K562 (cell line): ENCODE data around the gene SYMPK. TPM values are rescaled to one million over a fixed set of nuclear protein-coding genes. Genes with fewer than 3 reads are reported as not detected.

Source experiments
- CXXC5 ChIP-seq: fragments of 250-450 bp; sonication (Bioruptor Pico); IDR thresholded peaks from 2 replicates; pipeline ENCODE4 v1.8.0; 2022; ENCODE audit warnings: inconsistent platforms, mild to moderate bottlenecking, moderate library complexity
- DNMT1 ChIP-seq: fragments of 450-650 bp; IDR thresholded peaks from 2 replicates; pipeline ENCODE4 v1.6.1; 2016; ENCODE audit warnings: antibody characterized with exemption, mild to moderate bottlenecking
- NCOA2 ChIP-seq, 2 experiments: fragments of 450-650 bp; IDR thresholded peaks; 2 replicates each; pipeline ENCODE4 v1.6.1; 2018; ENCODE audit warnings: mild to moderate bottlenecking in 2 of 2, moderate library complexity in 1 of 2; ENCODE audit not compliant: partially characterized antibody in 2 of 2
- NR2C2 ChIP-seq, 2 experiments: fragments of 200-800 bp in 1 of 2; sonication (Bioruptor generic) in 1 of 2; sonication (generic) in 1 of 2; formaldehyde crosslinking in 1 of 2; IDR thresholded peaks; 2 replicates each; pipeline versions ENCODE4 v1.6.1 to v1.8.0; 2016 to 2022; ENCODE audit warnings: mild to moderate bottlenecking in 1 of 2, missing compliant biosample characterization in 1 of 2, missing genetic modification characterization in 1 of 2, missing genetic modification reagents in 1 of 2
- RBBP5 ChIP-seq: fragments of 200-600 bp; sonication (generic); IDR thresholded peaks from 2 replicates; pipeline ENCODE4 v1.6.1; 2012; ENCODE audit warnings: borderline replicate concordance, mild to moderate bottlenecking, low read length, control low read depth, inconsistent platforms; ENCODE audit not compliant: insufficient read depth, poor library complexity, severe bottlenecking
- RUNX1 ChIP-seq: sonication (generic); IDR thresholded peaks from 2 replicates; pipeline ENCODE4 v1.6.1; 2016; ENCODE audit warnings: antibody characterized with exemption, low read depth
- SPI1 ChIP-seq: IDR thresholded peaks from 2 replicates; pipeline ENCODE4 v1.6.1; 2011; ENCODE audit warnings: low read depth, low read length, control low read depth, borderline replicate concordance
- ZKSCAN3 ChIP-seq: fragments of 250-450 bp; sonication (Bioruptor Pico); IDR thresholded peaks from 2 replicates; pipeline ENCODE4 v1.4.0; 2020
- ZNF121 ChIP-seq: sonication (generic); formaldehyde crosslinking; conservative IDR thresholded peaks from 2 replicates; pipeline ENCODE4 v1.8.0; 2022; ENCODE audit warnings: missing genetic modification reagents
- ZNF274 ChIP-seq: IDR thresholded peaks from 2 replicates; pipeline ENCODE4 v1.6.1; 2011; ENCODE audit warnings: low read depth, mild to moderate bottlenecking, low read length, moderate library complexity, borderline replicate concordance
- ZNF717 ChIP-seq: fragments of 250-450 bp; sonication (Bioruptor Pico); IDR thresholded peaks from 2 replicates; pipeline ENCODE4 v1.5.0; 2021
- polyA plus RNA-seq, 8 experiments: library from polyadenylated mRNA; depleted of rRNA in 4 of 8; stranded (reverse) in 5 of 8; unstranded in 3 of 8; fragments of >200 nt; fragmentation: Nextera tagmentation in 2 of 8; fragmentation: Illumina TruSeq in 1 of 8; extraction: Ambion mirVana in 2 of 8; extraction: Trizol in 1 of 8; gene quantifications; 2 replicates each; pipeline versions ENCODE4 v1.2.1 to v1.2.3, GENCODE V29; 2011 to 2014; ENCODE audit warnings: inconsistent platforms in 1 of 8, missing spikeins in 1 of 8
- total RNA-seq, 7 experiments: library from RNA; depleted of rRNA in 6 of 7; stranded (reverse); fragments of >200 nt in 6 of 7; fragmentation: Illumina TruSeq in 2 of 7; extraction: Trizol in 2 of 7; gene quantifications; 2 replicates each; pipeline versions ENCODE4 v1.2.1 to v1.2.3, GENCODE V29; 2011 to 2021; ENCODE audit warnings: low replicate concordance in 1 of 7
- TF ChIP-seq, protein P1 (sequence below): fragments of 450-650 bp; IDR thresholded peaks from 2 replicates; pipeline ENCODE4 v1.6.1; 2016; ENCODE audit warnings: missing biosample characterization, missing genetic modification characterization
- TF ChIP-seq, protein P2 (sequence below): fragments of 200-600 bp; sonication (generic); IDR thresholded peaks from one replicate; pipeline ENCODE4 v1.6.1; 2012; ENCODE audit warnings: mild to moderate bottlenecking, low read depth, low read length, inconsistent platforms
- TF ChIP-seq, protein P3 (sequence below): sonication (generic); formaldehyde crosslinking; IDR thresholded peaks from 2 replicates; pipeline ENCODE4 v1.8.0; 2022; ENCODE audit warnings: missing genetic modification reagents, mild to moderate bottlenecking, borderline replicate concordance

Gene SYMPK
- total and polyA plus RNA-seq, 9 of the 15 experiments (the other 6 are each of a cell fraction or from before 2014, with no cell fraction given), result 0.73 to 95.5 (median 58.4) TPM

DNA sequence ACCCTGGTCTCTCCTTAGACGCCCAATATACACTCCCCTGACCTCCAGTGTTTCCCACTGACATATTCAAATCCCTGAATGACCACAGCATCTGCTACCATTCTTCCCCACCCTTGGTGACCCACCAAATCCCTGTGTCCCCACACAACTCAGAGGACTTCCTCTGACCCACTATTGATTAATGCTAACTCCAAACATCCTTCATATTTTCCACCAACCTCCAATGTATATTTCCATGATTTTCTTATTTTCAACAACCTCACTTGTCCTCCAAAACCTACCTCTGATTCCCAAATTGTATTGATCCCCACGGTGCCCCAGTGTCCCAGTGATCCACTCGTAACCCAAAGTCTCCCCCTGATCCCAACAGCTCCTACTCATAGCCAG, 69.8 kb downstream of the SYMPK start (continued):
- TF ChIP-seq, protein P1, sequence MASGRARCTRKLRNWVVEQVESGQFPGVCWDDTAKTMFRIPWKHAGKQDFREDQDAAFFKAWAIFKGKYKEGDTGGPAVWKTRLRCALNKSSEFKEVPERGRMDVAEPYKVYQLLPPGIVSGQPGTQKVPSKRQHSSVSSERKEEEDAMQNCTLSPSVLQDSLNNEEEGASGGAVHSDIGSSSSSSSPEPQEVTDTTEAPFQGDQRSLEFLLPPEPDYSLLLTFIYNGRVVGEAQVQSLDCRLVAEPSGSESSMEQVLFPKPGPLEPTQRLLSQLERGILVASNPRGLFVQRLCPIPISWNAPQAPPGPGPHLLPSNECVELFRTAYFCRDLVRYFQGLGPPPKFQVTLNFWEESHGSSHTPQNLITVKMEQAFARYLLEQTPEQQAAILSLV (tag), result no peak
- TF ChIP-seq SPI1, result no peak
- TF ChIP-seq, protein P2, sequence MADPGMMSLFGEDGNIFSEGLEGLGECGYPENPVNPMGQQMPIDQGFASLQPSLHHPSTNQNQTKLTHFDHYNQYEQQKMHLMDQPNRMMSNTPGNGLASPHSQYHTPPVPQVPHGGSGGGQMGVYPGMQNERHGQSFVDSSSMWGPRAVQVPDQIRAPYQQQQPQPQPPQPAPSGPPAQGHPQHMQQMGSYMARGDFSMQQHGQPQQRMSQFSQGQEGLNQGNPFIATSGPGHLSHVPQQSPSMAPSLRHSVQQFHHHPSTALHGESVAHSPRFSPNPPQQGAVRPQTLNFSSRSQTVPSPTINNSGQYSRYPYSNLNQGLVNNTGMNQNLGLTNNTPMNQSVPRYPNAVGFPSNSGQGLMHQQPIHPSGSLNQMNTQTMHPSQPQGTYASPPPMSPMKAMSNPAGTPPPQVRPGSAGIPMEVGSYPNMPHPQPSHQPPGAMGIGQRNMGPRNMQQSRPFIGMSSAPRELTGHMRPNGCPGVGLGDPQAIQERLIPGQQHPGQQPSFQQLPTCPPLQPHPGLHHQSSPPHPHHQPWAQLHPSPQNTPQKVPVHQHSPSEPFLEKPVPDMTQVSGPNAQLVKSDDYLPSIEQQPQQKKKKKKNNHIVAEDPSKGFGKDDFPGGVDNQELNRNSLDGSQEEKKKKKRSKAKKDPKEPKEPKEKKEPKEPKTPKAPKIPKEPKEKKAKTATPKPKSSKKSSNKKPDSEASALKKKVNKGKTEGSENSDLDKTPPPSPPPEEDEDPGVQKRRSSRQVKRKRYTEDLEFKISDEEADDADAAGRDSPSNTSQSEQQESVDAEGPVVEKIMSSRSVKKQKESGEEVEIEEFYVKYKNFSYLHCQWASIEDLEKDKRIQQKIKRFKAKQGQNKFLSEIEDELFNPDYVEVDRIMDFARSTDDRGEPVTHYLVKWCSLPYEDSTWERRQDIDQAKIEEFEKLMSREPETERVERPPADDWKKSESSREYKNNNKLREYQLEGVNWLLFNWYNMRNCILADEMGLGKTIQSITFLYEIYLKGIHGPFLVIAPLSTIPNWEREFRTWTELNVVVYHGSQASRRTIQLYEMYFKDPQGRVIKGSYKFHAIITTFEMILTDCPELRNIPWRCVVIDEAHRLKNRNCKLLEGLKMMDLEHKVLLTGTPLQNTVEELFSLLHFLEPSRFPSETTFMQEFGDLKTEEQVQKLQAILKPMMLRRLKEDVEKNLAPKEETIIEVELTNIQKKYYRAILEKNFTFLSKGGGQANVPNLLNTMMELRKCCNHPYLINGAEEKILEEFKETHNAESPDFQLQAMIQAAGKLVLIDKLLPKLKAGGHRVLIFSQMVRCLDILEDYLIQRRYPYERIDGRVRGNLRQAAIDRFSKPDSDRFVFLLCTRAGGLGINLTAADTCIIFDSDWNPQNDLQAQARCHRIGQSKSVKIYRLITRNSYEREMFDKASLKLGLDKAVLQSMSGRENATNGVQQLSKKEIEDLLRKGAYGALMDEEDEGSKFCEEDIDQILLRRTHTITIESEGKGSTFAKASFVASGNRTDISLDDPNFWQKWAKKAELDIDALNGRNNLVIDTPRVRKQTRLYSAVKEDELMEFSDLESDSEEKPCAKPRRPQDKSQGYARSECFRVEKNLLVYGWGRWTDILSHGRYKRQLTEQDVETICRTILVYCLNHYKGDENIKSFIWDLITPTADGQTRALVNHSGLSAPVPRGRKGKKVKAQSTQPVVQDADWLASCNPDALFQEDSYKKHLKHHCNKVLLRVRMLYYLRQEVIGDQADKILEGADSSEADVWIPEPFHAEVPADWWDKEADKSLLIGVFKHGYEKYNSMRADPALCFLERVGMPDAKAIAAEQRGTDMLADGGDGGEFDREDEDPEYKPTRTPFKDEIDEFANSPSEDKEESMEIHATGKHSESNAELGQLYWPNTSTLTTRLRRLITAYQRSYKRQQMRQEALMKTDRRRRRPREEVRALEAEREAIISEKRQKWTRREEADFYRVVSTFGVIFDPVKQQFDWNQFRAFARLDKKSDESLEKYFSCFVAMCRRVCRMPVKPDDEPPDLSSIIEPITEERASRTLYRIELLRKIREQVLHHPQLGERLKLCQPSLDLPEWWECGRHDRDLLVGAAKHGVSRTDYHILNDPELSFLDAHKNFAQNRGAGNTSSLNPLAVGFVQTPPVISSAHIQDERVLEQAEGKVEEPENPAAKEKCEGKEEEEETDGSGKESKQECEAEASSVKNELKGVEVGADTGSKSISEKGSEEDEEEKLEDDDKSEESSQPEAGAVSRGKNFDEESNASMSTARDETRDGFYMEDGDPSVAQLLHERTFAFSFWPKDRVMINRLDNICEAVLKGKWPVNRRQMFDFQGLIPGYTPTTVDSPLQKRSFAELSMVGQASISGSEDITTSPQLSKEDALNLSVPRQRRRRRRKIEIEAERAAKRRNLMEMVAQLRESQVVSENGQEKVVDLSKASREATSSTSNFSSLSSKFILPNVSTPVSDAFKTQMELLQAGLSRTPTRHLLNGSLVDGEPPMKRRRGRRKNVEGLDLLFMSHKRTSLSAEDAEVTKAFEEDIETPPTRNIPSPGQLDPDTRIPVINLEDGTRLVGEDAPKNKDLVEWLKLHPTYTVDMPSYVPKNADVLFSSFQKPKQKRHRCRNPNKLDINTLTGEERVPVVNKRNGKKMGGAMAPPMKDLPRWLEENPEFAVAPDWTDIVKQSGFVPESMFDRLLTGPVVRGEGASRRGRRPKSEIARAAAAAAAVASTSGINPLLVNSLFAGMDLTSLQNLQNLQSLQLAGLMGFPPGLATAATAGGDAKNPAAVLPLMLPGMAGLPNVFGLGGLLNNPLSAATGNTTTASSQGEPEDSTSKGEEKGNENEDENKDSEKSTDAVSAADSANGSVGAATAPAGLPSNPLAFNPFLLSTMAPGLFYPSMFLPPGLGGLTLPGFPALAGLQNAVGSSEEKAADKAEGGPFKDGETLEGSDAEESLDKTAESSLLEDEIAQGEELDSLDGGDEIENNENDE, result no peak
- no peak for TF ChIP-seq ZNF274
- no peak for TF ChIP-seq RBBP5
- TF ChIP-seq ZNF717 (CRISPR knock-in tag), result no peak
- no peak for TF ChIP-seq ZNF121 (CRISPR knock-in tag)
- no peak for TF ChIP-seq NCOA2 (IDR thresholded peaks at IDR 0.05; ENCODE audit: partially characterized antibody in 2 of 2)
- TF ChIP-seq NR2C2 (CRISPR knock-in tag; IDR thresholded peaks at IDR 0.05), result no peak
- no peak for TF ChIP-seq NR2C2 (tag; IDR thresholded peaks at IDR 0.05)
- TF ChIP-seq DNMT1, result 0 out of 2 replicates have a peak, but pooled peaks have one; percentile 79
- no peak for TF ChIP-seq ZKSCAN3 (CRISPR knock-in tag)
- TF ChIP-seq RUNX1, result no peak
- TF ChIP-seq, protein P3, sequence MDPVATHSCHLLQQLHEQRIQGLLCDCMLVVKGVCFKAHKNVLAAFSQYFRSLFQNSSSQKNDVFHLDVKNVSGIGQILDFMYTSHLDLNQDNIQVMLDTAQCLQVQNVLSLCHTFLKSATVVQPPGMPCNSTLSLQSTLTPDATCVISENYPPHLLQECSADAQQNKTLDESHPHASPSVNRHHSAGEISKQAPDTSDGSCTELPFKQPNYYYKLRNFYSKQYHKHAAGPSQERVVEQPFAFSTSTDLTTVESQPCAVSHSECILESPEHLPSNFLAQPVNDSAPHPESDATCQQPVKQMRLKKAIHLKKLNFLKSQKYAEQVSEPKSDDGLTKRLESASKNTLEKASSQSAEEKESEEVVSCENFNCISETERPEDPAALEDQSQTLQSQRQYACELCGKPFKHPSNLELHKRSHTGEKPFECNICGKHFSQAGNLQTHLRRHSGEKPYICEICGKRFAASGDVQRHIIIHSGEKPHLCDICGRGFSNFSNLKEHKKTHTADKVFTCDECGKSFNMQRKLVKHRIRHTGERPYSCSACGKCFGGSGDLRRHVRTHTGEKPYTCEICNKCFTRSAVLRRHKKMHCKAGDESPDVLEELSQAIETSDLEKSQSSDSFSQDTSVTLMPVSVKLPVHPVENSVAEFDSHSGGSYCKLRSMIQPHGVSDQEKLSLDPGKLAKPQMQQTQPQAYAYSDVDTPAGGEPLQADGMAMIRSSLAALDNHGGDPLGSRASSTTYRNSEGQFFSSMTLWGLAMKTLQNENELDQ (CRISPR knock-in tag), result no peak
- no peak for TF ChIP-seq CXXC5 (CRISPR knock-in tag)
